ENCODE data around the gene THAP4. TPM values are rescaled to one million over a fixed set of nuclear protein-coding genes. Genes with fewer than 3 reads are reported as not detected.

Gene THAP4
- total RNA-seq, 1 donor from 2014 or later, result 63.9 TPM

DNA sequence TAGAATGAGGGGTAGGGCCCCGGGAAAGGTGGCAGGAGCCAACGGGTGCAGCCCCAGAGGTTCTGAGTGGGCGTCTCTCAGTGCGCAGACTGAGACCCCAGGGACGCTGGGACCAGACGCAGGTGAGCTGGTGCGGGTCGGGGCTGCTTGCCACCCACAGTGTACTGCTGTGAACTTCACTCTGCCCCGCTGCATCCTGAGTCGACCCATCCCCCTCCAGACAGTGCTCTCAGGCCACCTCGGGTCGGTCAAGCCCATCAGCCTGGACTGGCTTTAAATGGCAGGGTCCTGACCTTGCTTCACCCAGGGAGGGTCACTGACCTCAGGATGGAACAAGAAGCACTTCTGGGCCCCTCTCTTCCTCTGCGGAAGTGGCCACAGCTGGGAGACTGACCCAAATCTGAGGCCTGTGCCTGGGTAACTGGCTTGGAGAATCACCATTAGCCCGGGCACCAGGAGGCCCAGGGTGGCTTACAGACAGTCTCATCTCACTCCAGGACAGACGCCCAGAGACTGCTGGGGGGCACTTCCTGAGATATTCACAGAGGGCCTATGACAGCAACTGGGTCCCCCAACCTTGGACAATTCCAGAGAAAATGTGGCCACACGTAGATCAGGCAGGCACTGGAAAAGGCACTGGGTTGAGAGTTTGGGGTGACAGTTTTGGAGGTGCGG, 102.1 kb downstream of the THAP4 start:
- DNase-seq, result no peak
- Mint-ChIP-seq H3K4me1 (no peaks in the 10 kb centered on the region), H3K27ac (no peak overlapping the region), H3K4me3 (no peak overlapping the region), H3K27me3 (peaks cover 3% of the 10 kb centered on the region), H3K36me3 (ENCODE audit: low read depth) (no peaks in the 10 kb centered on the region), H3K9me3 (no peaks in the 10 kb centered on the region)
- intact Hi-C loops (cut with micrococcal nuclease), result no loop called here

Other genes with a start within 250 kb of the THAP4 start
- gene STK25, start 128.6 kb downstream of the THAP4 start, total RNA-seq, result 121 and 145 TPM in 2 replicates
- gene BOK, start 78.4 kb downstream of the THAP4 start, total RNA-seq, result 0.17 and 0.77 TPM in 2 replicates
- 109 and 115 TPM in 2 replicates for gene ATG4B, start 535 bp upstream of the THAP4 start, total RNA-seq
- gene DTYMK, start 49.7 kb upstream of the THAP4 start, total RNA-seq, result 110 and 111 TPM in 2 replicates
- gene ING5, start 64.9 kb upstream of the THAP4 start, total RNA-seq, result 51.3 and 55.3 TPM in 2 replicates
- gene D2HGDH, start 97.5 kb upstream of the THAP4 start, total RNA-seq, result 34.2 and 40.4 TPM in 2 replicates
- 0.52 and 1.2 TPM in 2 replicates for gene GAL3ST2, start 139.7 kb upstream of the THAP4 start, total RNA-seq
- gene NEU4, start 172.0 kb upstream of the THAP4 start, total RNA-seq, result 1.0 and 1.2 TPM in 2 replicates
- 79.6 and 83.3 TPM in 2 replicates for gene PDCD1, start 221.7 kb upstream of the THAP4 start, total RNA-seq
- 0.07 TPM in 1 of 2 replicates, not detected in the other for gene RTP5, start 232.6 kb upstream of the THAP4 start, total RNA-seq

Data from activated CD4-positive, alpha-beta T cell treated with anti-CD3 and anti-CD28 coated beads, Interleukin-2, amount 10 ng/mL, durations not matched to agents 24 days and 14 days (primary cell).